Natural killer cell treated with Interleukin-12 subunit alpha and Interleukin-12 subunit beta and Interleukin-15 and Interleukin-18, amount 100 ng/mL, for 72 hours (primary cell): ENCODE data around the gene TREML1. TPM values are rescaled to one million over a fixed set of nuclear protein-coding genes. Genes with fewer than 3 reads are reported as not detected.

Experiments used
- ATAC-seq, 2 donors: fragments of 150-1000 bp; cut with Tn5 transposase in 1 of 2; sonication (Bioruptor Pico), chemical (Tn5 transposase) in 1 of 2; 2 replicates each; pipeline ENCODE4 v1.10.0; 2021
- DNase-seq: peaks from one replicate; pipeline ENCODE4 v3.0.0; 2022; ENCODE audit warnings: low spot score
- H3K27ac Mint-ChIP-seq, 2 donors: 1 replicate in 1 of 2; 2 replicates in 1 of 2; pipeline ENCODE4 v1.8.0; 2022; ENCODE audit warnings: mixed read lengths in 2 of 2, mild to moderate bottlenecking in 1 of 2, moderate library complexity in 1 of 2
- H3K27me3 Mint-ChIP-seq, 2 donors: 1 replicate in 1 of 2; 2 replicates in 1 of 2; pipeline ENCODE4 v1.8.0; 2022; ENCODE audit warnings: mixed read lengths in 2 of 2
- H3K36me3 Mint-ChIP-seq: one replicate; pipeline ENCODE4 v1.8.0; 2022; ENCODE audit warnings: mixed read lengths
- H3K4me1 Mint-ChIP-seq, 2 donors: 1 replicate in 1 of 2; 2 replicates in 1 of 2; pipeline ENCODE4 v1.8.0; 2022; ENCODE audit warnings: low read depth in 2 of 2, mixed read lengths in 2 of 2, mild to moderate bottlenecking in 1 of 2
- H3K4me3 Mint-ChIP-seq: one replicate; pipeline ENCODE4 v1.8.0; 2022; ENCODE audit warnings: mixed read lengths
- H3K9me3 Mint-ChIP-seq: 2 replicates; pipeline ENCODE4 v1.8.0; 2022; ENCODE audit warnings: mixed read lengths
- total RNA-seq, 2 donors: library from RNA; stranded (reverse); gene quantifications; one replicate each; pipeline ENCODE4 v1.2.3, GENCODE V29; 2022

Gene TREML1
- total RNA-seq, 2 donors from 2014 or later: not detected

DNA sequence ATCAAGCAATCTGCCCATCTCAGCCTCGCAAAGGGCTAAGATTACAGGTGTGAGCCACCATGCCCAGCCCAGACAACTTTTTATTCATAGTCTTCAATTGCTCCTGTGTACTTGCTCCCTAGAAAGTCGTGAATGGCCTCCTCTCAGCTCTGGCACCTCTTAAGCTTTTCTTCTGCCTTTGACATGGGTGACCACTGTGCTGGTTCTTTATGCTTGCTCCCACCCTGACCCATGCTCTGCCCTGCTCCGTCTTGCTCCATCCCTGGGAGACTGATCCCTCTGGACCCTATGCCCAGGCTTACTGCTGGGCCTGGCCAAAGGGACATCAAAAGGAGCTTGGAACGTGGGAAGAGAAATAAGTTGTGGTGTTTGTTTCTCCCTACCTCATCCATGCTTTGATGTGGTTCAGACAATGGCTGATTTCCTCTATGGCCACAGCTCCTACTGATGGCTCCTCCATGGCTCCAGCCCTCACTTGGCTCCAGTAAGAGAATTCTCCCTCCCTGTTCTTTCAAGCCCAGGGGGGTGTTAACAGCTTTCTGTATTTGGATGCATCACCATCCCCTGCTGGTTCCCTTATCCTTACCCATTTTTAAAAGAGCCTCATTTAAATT lies 16.5 kb upstream of the TREML1 start:
- Mint-ChIP-seq H3K27me3 (peaks cover 18 to 21% of the 10 kb centered on the region in 2 donors), H3K9me3 (no peaks in the 10 kb centered on the region), H3K4me1 (no peaks in the 10 kb centered on the region), H3K4me3 (no peak overlapping the region), H3K36me3 (no peaks in the 10 kb centered on the region), H3K27ac (no peak overlapping the region)
- ATAC-seq (no peak), DNase-seq (no peak)

DNA sequence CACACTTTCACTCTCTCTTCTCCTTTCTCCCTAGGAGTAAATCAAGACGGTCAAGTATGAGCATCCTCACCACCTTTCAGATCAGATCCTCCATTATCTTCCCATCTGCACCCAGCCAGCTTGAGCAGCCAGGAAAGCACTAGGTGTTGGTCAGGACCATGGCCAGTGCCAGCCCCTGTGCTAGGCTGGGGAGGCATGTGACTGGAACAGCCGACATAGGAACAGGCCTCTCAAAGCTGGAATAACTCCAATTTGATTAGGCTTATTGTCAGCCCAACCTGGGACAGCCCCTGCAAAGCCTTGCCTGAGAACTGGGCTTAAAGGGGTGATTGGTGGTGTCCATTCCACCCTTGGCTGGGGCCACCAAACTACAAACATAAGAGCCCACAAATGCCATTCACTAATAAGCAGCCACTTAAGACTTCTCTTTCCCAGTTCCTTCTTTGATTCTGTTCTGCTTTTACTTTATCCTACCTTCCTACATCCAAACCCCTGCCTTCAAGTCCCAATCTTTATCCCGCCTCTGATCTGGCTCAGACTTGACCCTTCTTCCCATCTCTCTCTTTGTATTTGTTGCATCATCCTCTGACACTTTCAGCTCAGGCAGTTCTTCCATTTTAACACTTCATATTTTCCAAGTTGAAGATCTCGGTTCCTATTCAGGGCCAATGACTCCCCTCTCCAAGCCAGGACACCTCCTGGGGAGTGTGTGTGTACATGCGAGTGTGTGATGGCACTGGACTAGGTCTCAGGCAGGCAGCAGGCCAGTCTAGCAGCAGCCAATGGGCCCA lies 13.2 kb upstream of the TREML1 start:
- Mint-ChIP-seq H3K36me3 (no peaks in the 10 kb centered on the region), H3K9me3 (no peaks in the 10 kb centered on the region), H3K4me1 (no peaks in the 10 kb centered on the region), H3K4me3 (no peak overlapping the region), H3K27ac (no peak overlapping the region), H3K27me3 (peaks cover 16 to 21% of the 10 kb centered on the region in 2 donors)
- DNase-seq (no peak), ATAC-seq (no peak)

DNA sequence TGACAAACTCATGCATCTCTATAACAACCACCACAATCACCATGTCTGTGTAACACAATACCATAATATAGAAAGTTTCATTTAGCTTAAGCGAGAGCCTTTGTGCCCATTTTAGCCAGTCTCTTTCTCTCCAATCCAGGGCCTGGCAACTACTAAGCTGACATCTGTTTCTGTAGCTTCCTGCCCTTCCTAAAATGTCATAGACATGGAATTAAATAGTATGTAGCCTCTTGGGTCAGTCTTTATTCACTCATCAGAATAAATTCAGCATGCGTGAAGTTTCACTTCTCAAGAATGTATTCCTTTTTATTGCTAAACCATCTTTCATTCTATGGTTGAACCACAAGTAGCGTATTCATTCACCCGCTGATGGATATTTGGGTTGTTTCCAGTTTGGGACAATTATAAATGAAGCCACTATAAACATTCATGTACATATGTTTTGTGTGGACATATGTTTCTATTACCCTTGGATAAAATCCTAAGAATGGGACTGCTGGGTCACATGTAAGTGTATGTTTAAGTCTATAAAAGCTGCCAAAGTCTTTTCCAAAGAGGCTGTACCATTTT lies 10.5 kb upstream of the TREML1 start:
- Mint-ChIP-seq H3K36me3 (no peaks in the 10 kb centered on the region), H3K9me3 (no peaks in the 10 kb centered on the region), H3K27me3 (peaks cover 11 to 21% of the 10 kb centered on the region in 2 donors), H3K27ac (no peak overlapping the region), H3K4me1 (no peaks in the 10 kb centered on the region), H3K4me3 (no peak overlapping the region)
- DNase-seq (no peak), ATAC-seq (no peak)

GRCh38 chr6:41163419-41163717 lies 9.2 kb upstream of the TREML1 start:
- no peak overlapping the region for H3K4me3 Mint-ChIP-seq
- H3K27ac Mint-ChIP-seq: no peak overlapping the region
- no peaks in the 10 kb centered on the region for H3K4me1 Mint-ChIP-seq
- ATAC-seq: no peak
- H3K27me3 Mint-ChIP-seq: peaks cover 10 to 14% of the 10 kb centered on the region in 2 donors
- H3K36me3 Mint-ChIP-seq: no peaks in the 10 kb centered on the region
- no peak for DNase-seq
- H3K9me3 Mint-ChIP-seq: no peaks in the 10 kb centered on the region

DNA sequence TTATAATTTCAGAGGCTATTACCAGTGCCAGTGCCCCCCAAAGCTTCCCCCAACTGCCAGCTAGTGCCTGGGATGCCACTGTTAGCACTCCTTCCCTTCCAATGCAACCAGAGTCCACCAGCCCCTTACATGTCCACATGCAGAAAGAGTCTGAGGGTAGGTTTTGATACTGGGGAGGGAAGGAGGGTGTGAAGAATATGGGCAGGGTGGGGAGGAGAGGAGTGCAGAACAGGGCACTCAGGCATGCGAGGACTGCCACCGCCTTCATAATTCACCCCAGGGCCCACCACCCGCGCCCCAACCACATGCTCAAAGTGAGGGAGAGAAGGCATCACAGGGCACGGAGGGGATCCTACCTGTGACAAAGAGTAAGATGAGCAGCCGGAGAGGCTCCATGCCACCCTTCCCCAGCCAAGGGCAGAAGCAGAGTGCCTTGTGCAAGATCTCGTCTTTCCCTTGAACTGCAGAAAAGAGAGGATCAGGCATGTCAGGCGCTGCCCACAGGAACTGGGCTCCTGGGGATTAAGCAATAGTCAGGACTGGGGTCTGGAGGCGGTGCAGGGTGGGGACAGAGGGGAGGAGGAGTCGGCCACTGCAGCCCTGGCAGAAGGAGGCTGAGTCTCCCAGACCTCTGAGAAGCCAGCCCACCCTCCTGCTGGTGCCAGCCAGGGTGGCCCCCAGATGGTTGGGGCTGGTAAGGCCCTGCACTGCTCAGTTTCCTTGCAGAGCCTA lies 8.7 kb upstream of the TREML1 start, which contains the start of gene TREM2:
Gene TREM2, minus strand, starts transcription at position 430 of the 732 bp plus-strand sequence. Its CDS starts 34 bp downstream, at position 396.
- H3K4me3 Mint-ChIP-seq: no peak within 1 kb of the TSS
- no peaks in the 10 kb centered on the region for H3K4me1 Mint-ChIP-seq
- no peak within 1 kb of the TSS for H3K27ac Mint-ChIP-seq
- no peaks in the 10 kb centered on the region for H3K9me3 Mint-ChIP-seq
- H3K36me3 Mint-ChIP-seq: no peaks in the 10 kb centered on the region
- peaks cover 10 to 13% of the 10 kb centered on the region in 2 donors for H3K27me3 Mint-ChIP-seq
- DNase-seq: no peak
- ATAC-seq: peak in 1 of 2 donors; percentile 6

DNA sequence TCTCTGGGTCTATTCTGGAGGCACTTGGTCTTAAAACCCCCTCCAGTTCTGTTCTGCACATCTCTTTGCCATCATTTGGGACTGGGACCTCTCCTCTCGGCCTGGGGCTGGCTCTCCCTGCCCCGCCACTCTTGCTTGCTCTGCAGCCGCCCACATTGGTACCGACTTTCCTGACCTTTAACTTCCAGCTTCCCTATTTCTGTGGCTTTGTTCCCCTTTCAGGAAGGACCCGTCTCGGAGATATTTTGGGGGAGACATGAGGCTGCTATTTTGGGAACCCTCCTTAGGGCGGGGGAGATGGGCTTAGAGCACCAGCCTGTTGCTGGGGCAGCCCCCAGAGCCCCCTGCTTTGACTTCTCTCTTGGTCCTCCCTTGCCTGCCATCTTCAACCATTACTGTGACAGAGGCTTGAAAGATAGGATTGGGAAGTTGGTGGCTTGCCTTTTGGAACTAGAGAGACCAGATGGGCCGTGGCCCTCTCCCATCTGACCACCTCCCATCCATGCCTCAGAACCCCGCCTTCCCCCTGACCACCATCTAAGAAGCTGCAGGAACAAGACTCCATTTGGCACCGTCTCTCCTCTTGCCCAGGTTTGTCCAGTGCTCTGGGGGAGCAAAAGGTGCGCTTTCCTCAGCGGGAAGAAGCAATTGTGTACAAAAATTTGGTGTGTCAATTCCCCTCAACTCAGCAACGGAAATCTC lies 7.9 kb upstream of the TREML1 start:
- Mint-ChIP-seq H3K27ac (no peak overlapping the region), H3K27me3 (peaks cover 4% of the 10 kb centered on the region in 2 donors), H3K4me1 (no peaks in the 10 kb centered on the region), H3K36me3 (no peaks in the 10 kb centered on the region), H3K9me3 (no peaks in the 10 kb centered on the region), H3K4me3 (no peak overlapping the region)
- ATAC-seq (no peak), DNase-seq (no peak)

DNA sequence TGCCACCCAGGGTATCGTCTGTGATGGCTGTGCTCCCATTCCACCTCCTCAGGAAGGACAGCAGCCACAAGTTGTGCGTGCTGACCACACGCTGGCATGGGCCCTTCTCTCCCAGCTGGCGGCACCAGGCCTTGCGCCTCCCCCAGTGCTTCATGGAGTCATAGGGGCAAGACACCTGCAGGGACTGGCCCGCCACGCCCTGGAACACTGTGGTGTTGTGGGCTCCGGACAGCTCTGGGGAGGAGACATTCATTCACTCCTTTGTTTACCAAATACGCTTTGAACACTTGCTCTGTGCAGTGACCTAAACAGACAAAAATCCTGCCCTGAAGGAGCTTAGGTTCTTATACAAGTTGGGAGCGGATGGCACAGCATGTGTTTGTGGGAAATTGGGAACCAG lies 7.2 kb upstream of the TREML1 start:
- ATAC-seq (no peak), DNase-seq (no peak)
- H3K36me3 Mint-ChIP-seq: no peaks in the 10 kb centered on the region
- H3K4me1 Mint-ChIP-seq: no peaks in the 10 kb centered on the region
- no peak overlapping the region for H3K27ac Mint-ChIP-seq
- no peaks in the 10 kb centered on the region for H3K9me3 Mint-ChIP-seq
- H3K27me3 Mint-ChIP-seq: no peaks in the 10 kb centered on the region
- no peak overlapping the region for H3K4me3 Mint-ChIP-seq

DNA sequence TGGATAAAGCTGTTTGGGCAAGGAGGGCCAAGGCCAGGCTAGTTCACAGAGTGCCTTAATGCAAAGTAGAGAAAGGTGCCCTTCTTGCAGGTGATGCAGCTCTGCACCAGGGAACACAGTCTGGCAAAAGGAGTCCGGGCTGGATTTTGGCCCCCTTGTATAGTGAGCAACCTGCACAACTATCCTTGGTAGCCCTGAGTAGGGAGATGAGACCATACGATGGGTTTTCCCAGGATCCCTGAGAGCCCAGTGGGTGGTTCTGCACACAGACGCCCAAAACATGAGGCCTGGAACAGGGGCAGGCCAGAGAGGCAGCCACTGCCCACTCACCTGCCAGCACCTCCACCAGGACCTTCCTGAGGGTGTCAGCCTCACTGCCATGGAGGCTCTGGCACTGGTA lies 6.8 kb upstream of the TREML1 start:
- DNase-seq (no peak), ATAC-seq (no peak)
- H3K27me3 Mint-ChIP-seq: no peaks in the 10 kb centered on the region
- H3K36me3 Mint-ChIP-seq: no peaks in the 10 kb centered on the region
- no peaks in the 10 kb centered on the region for H3K4me1 Mint-ChIP-seq
- no peaks in the 10 kb centered on the region for H3K9me3 Mint-ChIP-seq
- H3K27ac Mint-ChIP-seq: no peak overlapping the region
- no peak overlapping the region for H3K4me3 Mint-ChIP-seq

DNA sequence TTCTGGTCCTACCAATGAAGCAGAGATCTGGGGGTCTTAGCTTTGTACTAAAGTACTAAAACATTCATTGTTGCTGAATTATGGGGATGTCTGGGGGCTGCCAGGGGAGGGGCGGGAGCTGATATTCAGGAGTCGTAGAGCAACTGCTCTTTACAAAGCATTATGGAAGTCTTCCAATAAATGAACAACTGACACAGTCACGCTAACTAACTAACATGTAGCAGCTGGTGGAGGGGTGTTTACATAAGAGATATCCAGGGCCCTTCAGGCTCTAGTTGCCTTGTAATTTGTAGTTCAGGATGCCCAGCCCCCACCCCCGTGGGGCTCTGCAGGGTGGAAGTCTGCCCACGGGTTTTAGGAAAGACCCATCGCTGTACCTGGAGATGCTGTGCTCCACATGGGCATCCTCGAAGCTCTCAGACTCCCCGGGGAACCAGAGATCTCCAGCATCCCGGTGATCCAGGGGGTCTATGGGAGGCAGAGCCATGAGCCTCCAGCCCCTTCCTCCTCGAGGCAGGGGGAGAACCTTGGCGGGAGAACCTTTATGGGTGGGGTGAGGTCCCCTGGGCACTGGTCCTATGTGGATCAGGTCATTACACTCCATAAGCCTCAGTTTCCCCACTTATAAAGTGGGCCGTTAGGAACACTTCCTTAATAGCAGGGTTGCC lies 5.4 kb upstream of the TREML1 start:
- ATAC-seq (no peak), DNase-seq (no peak)
- Mint-ChIP-seq H3K27ac (no peak overlapping the region), H3K4me1 (no peaks in the 10 kb centered on the region), H3K9me3 (no peaks in the 10 kb centered on the region), H3K4me3 (no peak overlapping the region), H3K36me3 (no peaks in the 10 kb centered on the region), H3K27me3 (peaks cover 3 to 13% of the 10 kb centered on the region in 2 donors)

DNA sequence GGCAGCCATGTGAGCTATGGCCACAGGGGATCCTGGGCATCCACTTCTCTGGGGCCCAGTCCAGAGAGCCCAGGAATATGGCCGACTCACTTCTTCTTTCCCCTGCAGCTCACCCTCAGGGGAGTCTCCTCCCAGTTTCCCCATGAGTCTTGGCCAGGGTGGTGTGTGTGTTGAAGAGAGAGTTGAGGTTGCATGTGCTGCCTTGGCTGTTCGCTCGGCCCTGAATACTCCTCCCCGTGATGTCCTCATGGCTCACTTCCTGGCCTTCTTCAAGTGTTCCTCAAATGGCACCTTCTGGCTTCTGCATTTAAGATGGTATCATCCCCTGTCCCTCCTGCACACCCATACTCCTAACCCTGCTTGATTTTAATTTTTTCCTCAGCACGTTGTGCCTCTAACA lies 3.2 kb upstream of the TREML1 start:
- no peaks in the 10 kb centered on the region for H3K9me3 Mint-ChIP-seq
- DNase-seq: no peak
- H3K4me1 Mint-ChIP-seq: no peaks in the 10 kb centered on the region
- H3K4me3 Mint-ChIP-seq: no peak overlapping the region
- H3K36me3 Mint-ChIP-seq: no peaks in the 10 kb centered on the region
- no peak overlapping the region for H3K27ac Mint-ChIP-seq
- ATAC-seq: no peak
- H3K27me3 Mint-ChIP-seq: peaks cover 6 to 20% of the 10 kb centered on the region in 2 donors

DNA sequence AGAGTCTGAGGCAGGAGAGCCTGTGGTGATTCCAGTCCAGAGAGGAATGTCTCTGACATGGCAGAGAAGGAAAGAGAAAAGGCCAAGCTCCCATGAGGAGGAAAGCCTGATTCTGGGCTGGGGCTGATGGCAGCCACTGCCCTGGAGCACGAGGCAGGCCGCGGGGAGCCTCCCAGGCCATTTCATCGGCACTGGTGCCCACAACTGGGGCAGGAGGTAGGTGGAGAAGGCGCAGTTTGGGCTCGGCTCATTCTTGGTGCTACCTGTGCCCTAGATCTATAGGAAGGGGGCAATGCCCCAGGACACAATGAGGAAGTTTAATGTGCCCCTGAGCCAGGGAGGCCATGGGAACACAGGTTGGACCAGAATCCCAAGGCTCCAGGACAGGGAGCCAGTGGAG lies 2.6 kb upstream of the TREML1 start:
- H3K4me3 Mint-ChIP-seq: no peak overlapping the region
- DNase-seq (no peak), ATAC-seq (no peak)
- no peaks in the 10 kb centered on the region for H3K9me3 Mint-ChIP-seq
- H3K27me3 Mint-ChIP-seq: peaks cover 6 to 20% of the 10 kb centered on the region in 2 donors
- no peaks in the 10 kb centered on the region for H3K36me3 Mint-ChIP-seq
- no peaks in the 10 kb centered on the region for H3K4me1 Mint-ChIP-seq
- no peak overlapping the region for H3K27ac Mint-ChIP-seq

- Mint-ChIP-seq H3K36me3 (no peaks in the 10 kb centered on the region), H3K4me3 (no peak overlapping the region), H3K27me3 (peaks cover 6 to 20% of the 10 kb centered on the region in 2 donors), H3K4me1 (no peaks in the 10 kb centered on the region), H3K27ac (no peak overlapping the region), H3K9me3 (no peaks in the 10 kb centered on the region)
- no peak for ATAC-seq
- DNase-seq: no peak
Observed at GRCh38 chr6:41156001-41156400, 1.9 kb upstream of the TREML1 start.

DNA sequence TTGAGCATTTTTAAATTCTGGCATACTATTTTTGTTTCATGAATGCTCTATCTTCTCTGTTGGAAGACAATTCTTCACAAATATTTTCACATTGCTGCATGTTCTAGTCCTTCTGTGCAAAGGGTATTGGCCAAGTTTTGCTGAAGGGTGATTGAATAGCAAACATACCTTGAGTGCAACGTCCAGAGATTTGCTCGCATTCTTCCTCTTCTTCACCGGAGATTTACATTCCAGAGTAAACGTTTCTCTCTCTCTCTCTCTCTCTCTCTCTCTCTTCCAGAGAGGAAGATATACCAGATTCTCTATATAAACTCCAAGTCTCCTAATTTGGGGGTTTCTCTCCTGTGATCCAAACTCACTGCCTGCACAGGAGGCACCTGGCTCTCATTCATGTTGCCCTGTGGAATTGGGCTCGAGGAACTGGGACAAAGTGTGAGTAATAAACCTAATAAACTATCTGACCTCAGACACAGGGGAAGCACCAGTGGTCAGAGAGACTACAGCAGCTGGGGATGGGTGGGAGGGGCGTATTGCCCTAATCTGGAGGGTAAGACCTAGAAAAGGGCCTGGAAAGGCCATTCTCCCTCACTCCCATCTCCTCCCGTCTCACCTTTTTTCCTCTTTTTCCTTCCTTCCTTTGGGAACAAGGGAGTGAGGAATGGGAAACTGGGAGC lies 1.1 kb upstream of the TREML1 start:
- H3K27ac Mint-ChIP-seq: no peak overlapping the region
- H3K4me3 Mint-ChIP-seq: no peak overlapping the region
- H3K36me3 Mint-ChIP-seq: no peaks in the 10 kb centered on the region
- DNase-seq (no peak), ATAC-seq (no peak)
- no peaks in the 10 kb centered on the region for H3K9me3 Mint-ChIP-seq
- no peaks in the 10 kb centered on the region for H3K4me1 Mint-ChIP-seq
- peaks cover 6 to 20% of the 10 kb centered on the region in 2 donors for H3K27me3 Mint-ChIP-seq
